ENCODE data around the gene AIFM3. TPM values are rescaled to one million over a fixed set of nuclear protein-coding genes. Genes with fewer than 3 reads are reported as not detected.
A peak's percentile ranks its signal among the peaks of the same experiment; 100 is the strongest.

Gene AIFM3
- total and polyA plus RNA-seq, 2 experiments from 2014 or later, result 0.45 to 1.5 TPM

GRCh38 chr22:20964090-20964798 is 2.8 kb upstream of the AIFM3 start:
- Histone ChIP-seq H3K27me3 (ENCODE audit: insufficient read depth) (peaks cover 71% of the 10 kb centered on the region), H3K4me1 (ENCODE audit: insufficient read depth) (peaks cover 3% of the 10 kb centered on the region; the same call in 1 of the 2 replicates), H3K9me2 (ENCODE audit: insufficient read depth) (no peaks in the 10 kb centered on the region), H3K4me2 (peak overlapping the region; percentile 82), H3F3A (replicated peaks; ENCODE audit: low read depth) (no peaks in the 10 kb centered on the region), H3K27ac (ENCODE audit: low read depth) (no peak overlapping the region), H3K4me3 (peak overlapping the region; percentile 55), H4K20me1 (replicated peaks; ENCODE audit: insufficient read depth) (0 out of 2 replicates have a peak, but pooled peaks cover 3% of the 10 kb centered on the region), H3K79me2 (replicated peaks; ENCODE audit: insufficient read depth) (no peaks in the 10 kb centered on the region), H3K36me3 (ENCODE audit: insufficient read depth) (no peaks in the 10 kb centered on the region), H2AFZ (0 out of 2 replicates have a peak overlapping the region, but pooled peaks have one; percentile 18)
- no peak for TF ChIP-seq ETS1 (IDR thresholded peaks at IDR 0.05)
- TF ChIP-seq ZNF331 (CRISPR knock-in tag; IDR thresholded peaks at IDR 0.05; ENCODE audit: low read depth), result no peak
- no peak for TF ChIP-seq REST (IDR thresholded peaks at IDR 0.05; ENCODE audit: unreplicated experiment)
- TF ChIP-seq CREB1 (CRISPR knock-in tag; IDR thresholded peaks at IDR 0.05; ENCODE audit: low read depth), result no peak
- TF ChIP-seq ZNF114 (CRISPR knock-in tag; IDR thresholded peaks at IDR 0.05), result no peak
- no peak for TF ChIP-seq JUNB (IDR thresholded peaks at IDR 0.05; ENCODE audit: unreplicated experiment)
- no peak for TF ChIP-seq EZH2phosphoT487 (IDR thresholded peaks at IDR 0.05; ENCODE audit: unreplicated experiment)
- no peak for TF ChIP-seq STAT1 (IDR thresholded peaks at IDR 0.05; ENCODE audit: unreplicated experiment)
- TF ChIP-seq EZH2 (IDR thresholded peaks at IDR 0.05; ENCODE audit: low read depth, unreplicated experiment), result peak; percentile 76
- DNase-seq (ENCODE audit: low spot score), result no peak
- peaks cover 22% of the 10 kb centered on the region for H3K4me1 Mint-ChIP-seq
- no peak for ATAC-seq
- H3K27ac Mint-ChIP-seq, result no peak overlapping the region
- H3K27me3 Mint-ChIP-seq (ENCODE audit: insufficient read depth, low read depth, poor library complexity), result peaks cover 69% of the 10 kb centered on the region
- 0 out of 3 replicates have a peak, but pooled peaks cover 2% of the 10 kb centered on the region for H3K9me3 Mint-ChIP-seq
- H3K4me3 Mint-ChIP-seq, result peak overlapping the region; percentile 78
- no peaks in the 10 kb centered on the region; the same call in 2 of the 3 replicates for H3K36me3 Mint-ChIP-seq (ENCODE audit: low read depth)

GRCh38 chr22:20964799-20965103 is 2.3 kb upstream of the AIFM3 start:
- no peak overlapping the region for H3K27ac Mint-ChIP-seq
- H3K4me3 ChIP-seq, result peak overlapping the region; percentile 55
- 0 out of 2 replicates have a peak, but pooled peaks cover 3% of the 10 kb centered on the region for H4K20me1 ChIP-seq (replicated peaks; ENCODE audit: insufficient read depth)
- no peaks in the 10 kb centered on the region for H3K9me2 ChIP-seq (ENCODE audit: insufficient read depth)
- 0 out of 2 replicates have a peak overlapping the region, but pooled peaks have one; percentile 18 for H2AFZ ChIP-seq
- no peaks in the 10 kb centered on the region; the same call in 2 of the 3 replicates for H3K36me3 Mint-ChIP-seq (ENCODE audit: low read depth)
- peaks cover 22% of the 10 kb centered on the region for H3K4me1 Mint-ChIP-seq
- no peak overlapping the region for H3K27ac ChIP-seq (ENCODE audit: low read depth)
- H3K27me3 Mint-ChIP-seq (ENCODE audit: insufficient read depth, low read depth, poor library complexity), result peaks cover 72% of the 10 kb centered on the region
- H3K4me3 Mint-ChIP-seq, result peak overlapping the region; percentile 78
- peaks cover 3% of the 10 kb centered on the region; the same call in 1 of the 2 replicates for H3K4me1 ChIP-seq (ENCODE audit: insufficient read depth)
- H3K79me2 ChIP-seq (replicated peaks; ENCODE audit: insufficient read depth), result no peaks in the 10 kb centered on the region
- no peaks in the 10 kb centered on the region for H3K36me3 ChIP-seq (ENCODE audit: insufficient read depth)
- peaks cover 76% of the 10 kb centered on the region for H3K27me3 ChIP-seq (ENCODE audit: insufficient read depth)
- H3K4me2 ChIP-seq, result peak overlapping the region; percentile 82
- ATAC-seq, result no peak
- no peaks in the 10 kb centered on the region for H3F3A ChIP-seq (replicated peaks; ENCODE audit: low read depth)
- 0 out of 3 replicates have a peak, but pooled peaks cover 2% of the 10 kb centered on the region for H3K9me3 Mint-ChIP-seq
- DNase-seq (ENCODE audit: low spot score), result no peak
- no peak for TF ChIP-seq ETS1 (IDR thresholded peaks at IDR 0.05)
- TF ChIP-seq STAT1 (IDR thresholded peaks at IDR 0.05; ENCODE audit: unreplicated experiment), result no peak
- TF ChIP-seq POLR2AphosphoS5 (IDR thresholded peaks at IDR 0.05; ENCODE audit: low read depth), result no peak
- TF ChIP-seq REST (IDR thresholded peaks at IDR 0.05; ENCODE audit: unreplicated experiment), result no peak
- no peak for TF ChIP-seq CTCF (conservative IDR thresholded peaks at IDR 0.05; ENCODE audit: low read depth in 2 of 2)
